ENCODE results near the gene PARD3.

DNA sequence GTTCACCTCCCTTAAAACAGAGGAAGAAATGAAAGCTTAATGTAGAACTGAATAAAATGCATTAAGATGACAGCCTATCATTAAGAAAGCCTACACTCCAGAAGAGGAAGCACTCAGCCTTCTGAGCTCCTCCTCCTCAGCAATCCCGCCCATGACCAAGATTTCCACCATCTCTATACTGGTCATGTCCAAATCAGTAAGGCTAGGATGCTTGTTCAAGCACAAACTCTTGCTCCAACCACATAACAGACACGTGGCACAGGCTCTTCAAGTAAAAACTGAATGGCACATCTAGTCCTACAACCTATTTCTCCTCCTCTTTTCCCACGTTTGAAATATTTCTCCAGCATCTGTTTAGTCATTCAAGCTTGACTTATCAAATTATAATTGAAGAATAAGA lies 454.1 kb downstream of the PARD3 start:
- TF ChIP-seq POLR2A (IDR thresholded peaks at IDR 0.05) (no peak), POLR2AphosphoS5 (IDR thresholded peaks at IDR 0.05) (no peak)
- TF ChIP-seq, protein P1, sequence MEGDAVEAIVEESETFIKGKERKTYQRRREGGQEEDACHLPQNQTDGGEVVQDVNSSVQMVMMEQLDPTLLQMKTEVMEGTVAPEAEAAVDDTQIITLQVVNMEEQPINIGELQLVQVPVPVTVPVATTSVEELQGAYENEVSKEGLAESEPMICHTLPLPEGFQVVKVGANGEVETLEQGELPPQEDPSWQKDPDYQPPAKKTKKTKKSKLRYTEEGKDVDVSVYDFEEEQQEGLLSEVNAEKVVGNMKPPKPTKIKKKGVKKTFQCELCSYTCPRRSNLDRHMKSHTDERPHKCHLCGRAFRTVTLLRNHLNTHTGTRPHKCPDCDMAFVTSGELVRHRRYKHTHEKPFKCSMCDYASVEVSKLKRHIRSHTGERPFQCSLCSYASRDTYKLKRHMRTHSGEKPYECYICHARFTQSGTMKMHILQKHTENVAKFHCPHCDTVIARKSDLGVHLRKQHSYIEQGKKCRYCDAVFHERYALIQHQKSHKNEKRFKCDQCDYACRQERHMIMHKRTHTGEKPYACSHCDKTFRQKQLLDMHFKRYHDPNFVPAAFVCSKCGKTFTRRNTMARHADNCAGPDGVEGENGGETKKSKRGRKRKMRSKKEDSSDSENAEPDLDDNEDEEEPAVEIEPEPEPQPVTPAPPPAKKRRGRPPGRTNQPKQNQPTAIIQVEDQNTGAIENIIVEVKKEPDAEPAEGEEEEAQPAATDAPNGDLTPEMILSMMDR (IDR thresholded peaks at IDR 0.05), result no peak
